ENCODE measurements around the gene UTP11.

Gene UTP11

DNA sequence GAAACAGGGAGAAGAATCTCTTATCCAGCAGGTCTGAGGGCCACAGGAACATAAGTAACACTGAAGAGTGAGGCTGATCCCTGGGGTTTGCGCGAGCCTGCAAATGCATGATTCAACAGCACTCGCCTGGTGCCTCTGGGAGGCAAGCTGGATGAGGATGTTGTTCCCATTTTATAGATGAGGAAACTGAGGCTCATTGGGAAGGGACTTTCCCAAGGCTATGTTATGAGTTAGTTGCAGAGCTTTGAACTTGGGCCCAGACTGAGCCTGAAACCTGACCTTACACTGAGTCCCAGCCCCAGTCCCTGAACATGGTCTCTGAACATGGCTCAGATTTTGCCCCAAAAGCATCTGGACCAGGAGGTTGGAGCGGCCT is 61.8 kb downstream of the UTP11 start:
- no peak for DNase-seq
